Measurements from ENCODE around the gene MOGAT1. TPM values are rescaled to one million over a fixed set of nuclear protein-coding genes. Genes with fewer than 3 reads are reported as not detected.

The MOGAT1 gene
- polyA plus RNA-seq, 1 donor: not detected

- peaks cover 19% of the 10 kb centered on the region for H3K36me3 ChIP-seq (ENCODE audit: control insufficient read depth, insufficient read depth, low read length)
- no peak for DNase-seq
- no peak overlapping the region for H3K4me3 ChIP-seq (ENCODE audit: low read length)
- H3K9me3 ChIP-seq (ENCODE audit: control insufficient read depth, low read depth, low read length): no peaks in the 10 kb centered on the region
- 100% methylated on average over 1 of the region's 3 CpGs for WGBS (ENCODE audit: insufficient coverage, low lambda C conversion rate)
- H3K4me1 ChIP-seq (ENCODE audit: control insufficient read depth, insufficient read depth, low read length): no peaks in the 10 kb centered on the region
- H3K27ac ChIP-seq (ENCODE audit: low read length): no peak overlapping the region
- no peaks in the 10 kb centered on the region for H3K27me3 ChIP-seq (ENCODE audit: control insufficient read depth, insufficient read depth, low read length)
Observed at GRCh38 chr2:222649801-222650200, 21.7 kb upstream of the MOGAT1 start.

GRCh38 chr2:222651718-222652418, 19.6 kb upstream of the MOGAT1 start:
- H3K36me3 ChIP-seq (ENCODE audit: control insufficient read depth, insufficient read depth, low read length): peaks cover 12% of the 10 kb centered on the region
- no peaks in the 10 kb centered on the region for H3K4me1 ChIP-seq (ENCODE audit: control insufficient read depth, insufficient read depth, low read length)
- DNase-seq: no peak
- H3K27ac ChIP-seq (ENCODE audit: low read length): no peak overlapping the region
- no CpG with 5 or more reads among the region's 4 CpGs for WGBS (ENCODE audit: insufficient coverage, low lambda C conversion rate)
- no peaks in the 10 kb centered on the region for H3K9me3 ChIP-seq (ENCODE audit: control insufficient read depth, low read depth, low read length)
- no peak overlapping the region for H3K4me3 ChIP-seq (ENCODE audit: low read length)
- no peaks in the 10 kb centered on the region for H3K27me3 ChIP-seq (ENCODE audit: control insufficient read depth, insufficient read depth, low read length)

DNA sequence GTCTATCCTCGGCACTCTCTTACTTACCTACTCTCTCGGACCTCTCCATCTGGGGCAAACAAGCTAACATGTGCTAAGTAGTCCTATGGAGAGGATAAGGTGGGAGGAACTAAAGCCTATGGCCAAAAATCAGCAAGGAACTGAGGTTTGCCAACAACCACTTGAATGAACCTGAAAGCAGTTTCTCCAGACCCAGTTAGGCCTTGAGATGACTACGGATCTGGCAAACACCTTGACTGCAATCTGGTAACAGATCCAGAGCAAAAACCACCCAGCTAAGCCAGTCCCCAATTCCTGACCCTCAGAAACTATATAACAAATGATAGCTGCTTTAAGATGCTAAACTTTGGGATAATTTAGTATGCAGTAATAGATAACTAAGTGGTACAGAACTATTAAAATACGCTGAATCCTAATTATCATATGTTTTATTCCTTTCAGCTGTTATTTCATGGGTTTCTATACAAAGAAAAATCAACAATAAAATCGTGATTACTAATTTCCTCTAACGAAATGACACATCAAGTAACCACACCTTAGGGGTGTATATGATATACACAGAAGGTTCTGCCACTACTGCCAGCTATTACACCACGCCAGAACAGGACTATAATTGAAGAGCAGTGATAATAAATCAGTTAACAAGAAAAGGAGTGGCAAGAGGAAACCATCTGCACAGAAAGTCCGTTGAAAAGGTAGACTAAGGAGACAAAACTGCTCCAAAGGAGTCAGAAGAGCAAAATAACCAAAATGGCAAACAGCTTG, 18.8 kb upstream of the MOGAT1 start:
- peak overlapping the region; percentile 14 for H3K27ac ChIP-seq (ENCODE audit: low read length)
- no peak overlapping the region for H3K4me3 ChIP-seq (ENCODE audit: low read length)
- peak in 1 of 2 donors; percentile 20 for DNase-seq
- no peaks in the 10 kb centered on the region for H3K9me3 ChIP-seq (ENCODE audit: control insufficient read depth, low read depth, low read length)
- H3K36me3 ChIP-seq (ENCODE audit: control insufficient read depth, insufficient read depth, low read length): peaks cover 8% of the 10 kb centered on the region
- WGBS (ENCODE audit: insufficient coverage, low lambda C conversion rate): 64% methylated on average over 2 of the region's 8 CpGs
- H3K27me3 ChIP-seq (ENCODE audit: control insufficient read depth, insufficient read depth, low read length): no peaks in the 10 kb centered on the region
- H3K4me1 ChIP-seq (ENCODE audit: control insufficient read depth, insufficient read depth, low read length): peaks cover 3% of the 10 kb centered on the region

- DNase-seq: no peak
- Histone ChIP-seq H3K27ac (ENCODE audit: low read length) (peak overlapping the region; percentile 14), H3K36me3 (ENCODE audit: control insufficient read depth, insufficient read depth, low read length) (peaks cover 2% of the 10 kb centered on the region), H3K4me3 (ENCODE audit: low read length) (no peak overlapping the region), H3K9me3 (ENCODE audit: control insufficient read depth, low read depth, low read length) (no peaks in the 10 kb centered on the region), H3K4me1 (ENCODE audit: control insufficient read depth, insufficient read depth, low read length) (peaks cover 3% of the 10 kb centered on the region), H3K27me3 (ENCODE audit: control insufficient read depth, insufficient read depth, low read length) (no peaks in the 10 kb centered on the region)
Observed at GRCh38 chr2:222653280-222653679, 18.2 kb upstream of the MOGAT1 start.

- Histone ChIP-seq H3K27me3 (ENCODE audit: control insufficient read depth, insufficient read depth, low read length) (no peaks in the 10 kb centered on the region), H3K4me3 (ENCODE audit: low read length) (peak within 1 kb of the TSS; percentile 98), H3K36me3 (ENCODE audit: control insufficient read depth, insufficient read depth, low read length) (no peaks in the 10 kb centered on the region), H3K9me3 (ENCODE audit: control insufficient read depth, low read depth, low read length) (no peaks in the 10 kb centered on the region), H3K4me1 (ENCODE audit: control insufficient read depth, insufficient read depth, low read length) (peaks cover 3% of the 10 kb centered on the region), H3K27ac (ENCODE audit: low read length) (peak within 1 kb of the TSS; percentile 91)
- WGBS (ENCODE audit: insufficient coverage, low lambda C conversion rate): no CpG with 5 or more reads among the region's 45 CpGs
- peak; percentile 96 to 97 for DNase-seq
Observed at GRCh38 chr2:222655787-222656525, 15.5 kb upstream of the MOGAT1 start, which contains the start of gene FARSB. FARSB (minus strand) TSS chr2:222656092; CDS start chr2:222656073, 19 bp downstream.

DNA sequence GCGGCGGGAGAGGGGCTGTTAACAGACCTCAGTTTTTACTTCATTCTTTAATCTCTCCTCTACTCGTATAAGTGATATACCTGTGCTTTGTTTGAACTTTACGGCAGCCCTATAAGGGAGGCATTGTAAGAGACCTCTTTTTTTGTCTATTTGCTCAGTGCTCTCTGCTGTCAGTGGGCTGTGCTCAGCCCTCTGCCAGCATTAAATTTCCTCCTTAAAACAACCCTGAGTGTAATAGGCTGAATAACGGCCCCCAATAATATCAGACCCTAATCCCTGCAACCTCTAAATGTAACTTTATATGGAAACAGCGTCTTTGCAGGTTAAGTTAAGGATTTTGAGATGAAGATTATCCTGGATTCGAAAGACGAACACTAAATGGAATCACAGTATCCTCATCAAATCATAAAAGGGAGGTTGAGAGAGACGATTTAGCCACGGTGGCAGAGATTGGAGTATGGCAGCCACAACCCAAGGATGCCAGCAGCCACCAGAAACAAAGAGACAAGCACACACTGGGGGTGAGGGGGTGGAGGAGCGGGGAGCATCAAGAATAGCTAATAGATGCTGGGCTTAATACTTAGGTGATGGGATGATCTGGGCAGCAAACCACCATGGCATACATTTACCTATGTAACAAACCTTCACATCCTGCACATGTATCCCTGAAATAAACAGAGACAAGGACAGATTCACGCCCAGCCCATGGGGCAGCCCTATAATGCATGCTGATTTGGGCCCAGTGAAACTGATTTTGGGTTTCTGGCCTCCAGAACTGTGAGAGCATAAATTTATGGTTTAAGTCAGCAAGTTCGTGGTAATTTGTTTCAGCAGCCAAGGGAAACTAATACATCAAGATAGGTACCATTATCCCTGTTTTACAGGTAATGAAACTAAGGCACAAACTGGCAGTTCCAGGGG, 14.7 kb upstream of the MOGAT1 start:
- peak overlapping the region; percentile 98 for H3K4me3 ChIP-seq (ENCODE audit: low read length)
- H3K27me3 ChIP-seq (ENCODE audit: control insufficient read depth, insufficient read depth, low read length): no peaks in the 10 kb centered on the region
- peak in 1 of 2 donors; percentile 32 for DNase-seq
- no peaks in the 10 kb centered on the region for H3K36me3 ChIP-seq (ENCODE audit: control insufficient read depth, insufficient read depth, low read length)
- peak overlapping the region; percentile 91 for H3K27ac ChIP-seq (ENCODE audit: low read length)
- WGBS (ENCODE audit: insufficient coverage, low lambda C conversion rate): 0% methylated on average over 1 of the region's 13 CpGs
- peaks cover 3% of the 10 kb centered on the region for H3K4me1 ChIP-seq (ENCODE audit: control insufficient read depth, insufficient read depth, low read length)
- no peaks in the 10 kb centered on the region for H3K9me3 ChIP-seq (ENCODE audit: control insufficient read depth, low read depth, low read length)

GRCh38 chr2:222663479-222663878, 8.0 kb upstream of the MOGAT1 start:
- no CpG with 5 or more reads among the region's 3 CpGs for WGBS (ENCODE audit: insufficient coverage, low lambda C conversion rate)
- Histone ChIP-seq H3K4me1 (ENCODE audit: control insufficient read depth, insufficient read depth, low read length) (peaks cover 2% of the 10 kb centered on the region), H3K27ac (ENCODE audit: low read length) (peak overlapping the region; percentile 76), H3K4me3 (ENCODE audit: low read length) (no peak overlapping the region), H3K36me3 (ENCODE audit: control insufficient read depth, insufficient read depth, low read length) (no peaks in the 10 kb centered on the region), H3K27me3 (ENCODE audit: control insufficient read depth, insufficient read depth, low read length) (no peaks in the 10 kb centered on the region), H3K9me3 (ENCODE audit: control insufficient read depth, low read depth, low read length) (no peaks in the 10 kb centered on the region)
- peak; percentile 68 to 87 for DNase-seq

DNA sequence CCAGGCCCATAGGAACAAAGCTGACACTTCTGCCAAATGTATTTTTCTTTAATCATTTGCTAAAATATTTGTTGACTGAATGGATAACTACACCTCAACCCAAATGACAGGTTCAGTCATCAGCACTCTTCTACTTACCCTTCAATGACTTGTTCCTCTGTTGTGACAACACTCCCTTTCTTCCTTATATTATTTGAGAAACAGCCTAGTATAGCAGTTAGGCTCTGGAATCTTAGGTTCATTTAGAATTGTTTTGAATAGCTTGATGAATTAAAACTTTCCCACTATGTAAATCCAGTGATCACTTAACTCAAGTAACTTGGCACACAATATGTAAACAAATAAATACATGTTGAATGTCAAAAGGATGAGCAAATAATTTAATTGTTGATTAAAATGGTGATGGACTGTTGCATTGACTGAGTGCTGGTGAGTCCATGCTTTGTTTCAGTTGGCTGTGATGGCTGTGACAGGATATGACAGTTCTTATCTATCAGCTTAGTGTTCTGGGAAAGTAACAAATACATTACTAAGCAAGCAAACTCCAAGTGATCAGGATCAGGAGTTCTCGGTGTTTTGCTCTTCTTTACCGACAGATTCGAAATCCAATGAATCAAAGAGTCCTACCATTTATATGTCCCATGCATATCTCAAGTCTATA, 2.8 kb upstream of the MOGAT1 start:
- H3K9me3 ChIP-seq (ENCODE audit: control insufficient read depth, low read depth, low read length): no peaks in the 10 kb centered on the region
- H3K4me1 ChIP-seq (ENCODE audit: control insufficient read depth, insufficient read depth, low read length): peaks cover 13% of the 10 kb centered on the region
- H3K4me3 ChIP-seq (ENCODE audit: low read length): no peak overlapping the region
- 100% methylated on average over 1 of the region's 3 CpGs for WGBS (ENCODE audit: insufficient coverage, low lambda C conversion rate)
- no peak overlapping the region for H3K27ac ChIP-seq (ENCODE audit: low read length)
- no peaks in the 10 kb centered on the region for H3K36me3 ChIP-seq (ENCODE audit: control insufficient read depth, insufficient read depth, low read length)
- H3K27me3 ChIP-seq (ENCODE audit: control insufficient read depth, insufficient read depth, low read length): peaks cover 31% of the 10 kb centered on the region
- DNase-seq: no peak

DNA sequence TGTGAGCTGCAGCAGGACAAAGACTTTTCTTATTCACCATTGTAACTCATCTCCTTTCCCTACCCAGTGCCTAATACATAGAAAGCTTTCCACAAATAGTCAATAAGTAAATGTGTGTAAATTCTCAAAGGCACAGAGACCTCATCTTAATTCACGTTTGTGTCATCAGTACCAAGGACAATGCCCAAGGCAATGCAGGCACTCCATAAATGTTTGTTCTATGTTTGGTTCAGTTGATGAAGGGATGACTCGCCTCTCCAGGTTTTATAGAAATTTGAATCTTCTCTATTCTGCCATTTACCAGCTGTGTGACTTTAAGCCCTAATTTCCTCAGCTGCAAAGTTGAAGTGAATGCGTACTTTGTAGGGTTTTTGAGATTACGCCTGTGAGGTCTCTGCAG, 2.1 kb upstream of the MOGAT1 start:
- Histone ChIP-seq H3K27me3 (ENCODE audit: control insufficient read depth, insufficient read depth, low read length) (peaks cover 32% of the 10 kb centered on the region), H3K36me3 (ENCODE audit: control insufficient read depth, insufficient read depth, low read length) (no peaks in the 10 kb centered on the region), H3K4me3 (ENCODE audit: low read length) (no peak overlapping the region), H3K27ac (ENCODE audit: low read length) (no peak overlapping the region), H3K4me1 (ENCODE audit: control insufficient read depth, insufficient read depth, low read length) (peaks cover 10% of the 10 kb centered on the region), H3K9me3 (ENCODE audit: control insufficient read depth, low read depth, low read length) (no peaks in the 10 kb centered on the region)
- WGBS (ENCODE audit: insufficient coverage, low lambda C conversion rate): 70% methylated on average over 2 of the region's 4 CpGs
- no peak for DNase-seq

All from large intestine (tissue), 3 donors.